CD14-positive monocyte (primary cell): ENCODE measurements around the gene SLCO1B1. TPM values are rescaled to one million over a fixed set of nuclear protein-coding genes. Genes with fewer than 3 reads are reported as not detected.

Experiments
- DNase-seq, 3 donors: peaks; one replicate each; pipeline ENCODE4 v3.0.0-alpha.2; 2011 to 2022
- H2AFZ ChIP-seq: 2 replicates; pipeline ENCODE4 v1.6.0; 2012; ENCODE audit warnings: mild to moderate bottlenecking, low read depth, low read length, inconsistent platforms; ENCODE audit not compliant: insufficient read depth, poor library complexity, severe bottlenecking
- H3K27ac ChIP-seq, 2 donors: 1 replicate in 1 of 2; 2 replicates in 1 of 2; pipeline ENCODE4 v1.5.1; 2012 to 2013; ENCODE audit warnings: low read length in 2 of 2, control low read depth in 1 of 2, inconsistent platforms in 1 of 2, low read depth in 1 of 2, mild to moderate bottlenecking in 1 of 2
- H3K27me3 ChIP-seq, 2 donors: one replicate each; pipeline versions ENCODE4 v1.6.0 to v1.6.1; 2011 to 2013; ENCODE audit warnings: low read length in 2 of 2; ENCODE audit not compliant: control insufficient read depth in 2 of 2, insufficient read depth in 2 of 2
- H3K36me3 ChIP-seq, 2 donors: replicated peaks in 1 of 2; 1 replicate in 1 of 2; 2 replicates in 1 of 2; pipeline versions ENCODE4 v1.5.1 to v1.6.1; 2012 to 2013; ENCODE audit warnings: low read length in 2 of 2, control low read depth in 1 of 2, inconsistent platforms in 1 of 2, mild to moderate bottlenecking in 1 of 2; ENCODE audit not compliant: insufficient read depth in 2 of 2, control insufficient read depth in 1 of 2
- H3K4me1 ChIP-seq, 2 donors: 1 replicate in 1 of 2; 2 replicates in 1 of 2; pipeline versions ENCODE4 v1.5.1 to v1.6.1; 2012 to 2013; ENCODE audit warnings: low read length in 2 of 2, control low read depth in 1 of 2, inconsistent platforms in 1 of 2, mild to moderate bottlenecking in 1 of 2, moderate library complexity in 1 of 2; ENCODE audit not compliant: insufficient read depth in 2 of 2, control insufficient read depth in 1 of 2
- H3K4me2 ChIP-seq: replicated peaks from 2 replicates; pipeline ENCODE3; 2012; ENCODE audit warnings: low read length, moderate library complexity, mild to moderate bottlenecking; ENCODE audit not compliant: poor library complexity, severe bottlenecking; ENCODE audit errors: extremely low read depth
- H3K4me3 ChIP-seq, 3 experiments: fragments of 200-600 bp in 1 of 3; sonication (generic) in 1 of 3; replicated peaks in 1 of 3; 1 replicate in 2 of 3; 2 replicates in 1 of 3; pipeline ENCODE4 v1.5.1; 2011 to 2013; ENCODE audit warnings: low read length in 3 of 3, mild to moderate bottlenecking in 3 of 3, control low read depth in 2 of 3, low read depth in 2 of 3, inconsistent platforms in 1 of 3, moderate library complexity in 1 of 3
- H3K79me2 ChIP-seq: 2 replicates; pipeline ENCODE4 v1.6.0; 2012; ENCODE audit warnings: mild to moderate bottlenecking, control low read depth, inconsistent platforms, low read length, moderate library complexity; ENCODE audit not compliant: insufficient read depth
- H3K9ac ChIP-seq: 2 replicates; pipeline ENCODE4 v1.6.0; 2017; ENCODE audit warnings: low read length, mild to moderate bottlenecking; ENCODE audit not compliant: insufficient read depth, poor library complexity, severe bottlenecking
- H3K9me3 ChIP-seq, 2 donors: replicated peaks in 1 of 2; 1 replicate in 1 of 2; 2 replicates in 1 of 2; pipeline versions ENCODE4 v1.5.1 to v1.6.1; 2012 to 2013; ENCODE audit warnings: low read length in 2 of 2, control low read depth in 1 of 2; ENCODE audit not compliant: control insufficient read depth in 1 of 2, insufficient read depth in 1 of 2
- H4K20me1 ChIP-seq: 2 replicates; pipeline ENCODE4 v1.6.0; 2012; ENCODE audit warnings: mild to moderate bottlenecking, low read length, control low read depth, moderate library complexity; ENCODE audit not compliant: insufficient read depth
- H3K27ac Mint-ChIP-seq, 7 donors: one replicate each; pipeline ENCODE4 v1.8.0; 2020; ENCODE audit warnings: mild to moderate bottlenecking in 7 of 7, mixed read lengths in 7 of 7, moderate library complexity in 6 of 7, inconsistent platforms in 2 of 7
- H3K27me3 Mint-ChIP-seq, 3 donors: one replicate each; pipeline ENCODE4 v1.8.0; 2021 to 2022; ENCODE audit warnings: low read depth in 3 of 3, mild to moderate bottlenecking in 3 of 3, mixed read lengths in 3 of 3, moderate library complexity in 3 of 3, inconsistent platforms in 1 of 3
- H3K36me3 Mint-ChIP-seq, 2 donors: one replicate each; pipeline ENCODE4 v1.8.0; 2020; ENCODE audit warnings: mixed read lengths in 2 of 2, inconsistent platforms in 1 of 2, mild to moderate bottlenecking in 1 of 2
- H3K4me1 Mint-ChIP-seq: one replicate; pipeline ENCODE4 v1.8.0; 2020; ENCODE audit warnings: mild to moderate bottlenecking, mixed read lengths
- H3K4me3 Mint-ChIP-seq, 2 donors: one replicate each; pipeline ENCODE4 v1.8.0; 2020; ENCODE audit warnings: mild to moderate bottlenecking in 2 of 2, mixed read lengths in 2 of 2, moderate library complexity in 1 of 2
- H3K9me3 Mint-ChIP-seq, 7 donors: one replicate each; pipeline ENCODE4 v1.8.0; 2020 to 2022; ENCODE audit warnings: mixed read lengths in 7 of 7, mild to moderate bottlenecking in 6 of 7, moderate library complexity in 6 of 7, inconsistent platforms in 2 of 7
- CTCF ChIP-seq: fragments of 200-600 bp; IDR thresholded peaks from one replicate; pipeline ENCODE4 v1.8.0; 2022; ENCODE audit warnings: antibody characterized with exemption, mild to moderate bottlenecking
- WGBS: methylation state at CpG from one replicate; pipeline ENCODE4 v1.1.5; 2013; ENCODE audit warnings: missing lambda C conversion rate; ENCODE audit not compliant: insufficient coverage; 5-methylcytosine and 5-hydroxymethylcytosine counted together
- intact Hi-C, 2 donors: fragments of 100-400 bp; cut with micrococcal nuclease; formaldehyde crosslinking; loops; one replicate each; pipeline versions ENCODE4 v1.15.0 to v1.15.1; 2023
- polyA plus RNA-seq, 3 donors: library from polyadenylated mRNA; depleted of rRNA in 1 of 3; unstranded in 2 of 3; stranded (reverse) in 1 of 3; fragments of 300-500 nt in 2 of 3; fragments of >200 nt in 1 of 3; fragmentation: Illumina TruSeq in 2 of 3; gene quantifications; 1 replicate in 2 of 3; 2 replicates in 1 of 3; pipeline ENCODE4 v1.2.3, GENCODE V29; 2012 to 2021

The SLCO1B1 gene
- polyA plus RNA-seq, 3 donors: not detected

- TF ChIP-seq CTCF: no peak
- no peak for DNase-seq
Measured at GRCh38 chr12:21223930-21224329, 92.9 kb downstream of the SLCO1B1 start.

GRCh38 chr12:21234395-21234794 lies 103.4 kb downstream of the SLCO1B1 start:
- no peaks in the 10 kb centered on the region for H3K36me3 Mint-ChIP-seq
- H3K79me2 ChIP-seq: no peaks in the 10 kb centered on the region
- no peaks in the 10 kb centered on the region for H3K27me3 ChIP-seq
- peaks cover 0 to 5% (median 2%) of the 10 kb centered on the region in 7 donors for H3K9me3 Mint-ChIP-seq
- H3K27ac Mint-ChIP-seq: no peak overlapping the region
- H3K4me3 ChIP-seq: no peak overlapping the region
- no peak overlapping the region for H3K4me3 Mint-ChIP-seq
- H3K9me3 ChIP-seq: no peaks in the 10 kb centered on the region
- no peak for TF ChIP-seq CTCF
- DNase-seq: no peak
- H3K4me2 ChIP-seq: no peak overlapping the region
- H2AFZ ChIP-seq: no peak overlapping the region
- H3K27ac ChIP-seq: no peak overlapping the region
- peaks cover 0 to 2% (median 1%) of the 10 kb centered on the region in 3 donors for H3K27me3 Mint-ChIP-seq
- no peaks in the 10 kb centered on the region for H3K4me1 Mint-ChIP-seq
- H3K4me1 ChIP-seq: no peaks in the 10 kb centered on the region
- H3K9ac ChIP-seq: no peak overlapping the region
- H3K36me3 ChIP-seq: no peaks in the 10 kb centered on the region
- H4K20me1 ChIP-seq: no peaks in the 10 kb centered on the region
- intact Hi-C loops: no loop called here
- no CpG with 5 or more reads among the region's 5 CpGs for WGBS

More at GRCh38 chr12:21223930-21224329, 92.9 kb downstream of the SLCO1B1 start:
- Histone ChIP-seq H3K4me1 (no peaks in the 10 kb centered on the region), H3K27me3 (no peaks in the 10 kb centered on the region), H3K4me3 (no peak overlapping the region), H3K79me2 (no peaks in the 10 kb centered on the region), H3K9ac (no peak overlapping the region), H3K27ac (no peak overlapping the region), H2AFZ (no peak overlapping the region), H3K4me2 (no peak overlapping the region), H3K9me3 (no peaks in the 10 kb centered on the region), H4K20me1 (no peaks in the 10 kb centered on the region), H3K36me3 (no peaks in the 10 kb centered on the region)
- Mint-ChIP-seq H3K4me1 (no peaks in the 10 kb centered on the region), H3K27me3 (no peaks in the 10 kb centered on the region), H3K9me3 (peaks cover 0 to 4% (median 0%) of the 10 kb centered on the region in 7 donors), H3K27ac (no peak overlapping the region), H3K4me3 (no peak overlapping the region), H3K36me3 (no peaks in the 10 kb centered on the region)
- intact Hi-C loops: no loop called here
